Neural progenitor cell (in vitro differentiated cells): ENCODE data around the gene FHL3.

Source experiments
- CTCF ChIP-seq: fragments of 200-600 bp; sonication (generic); IDR thresholded peaks from 2 replicates; pipeline ENCODE4 v1.5.1; 2017; ENCODE audit warnings: antibody characterized with exemption, mild to moderate bottlenecking
- EZH2 ChIP-seq: fragments of 200-600 bp; sonication (generic); IDR thresholded peaks from 2 replicates; pipeline ENCODE4 v1.6.1; 2017; ENCODE audit warnings: antibody characterized with exemption, mild to moderate bottlenecking, moderate library complexity
- EZH2phosphoT487 ChIP-seq: fragments of 200-600 bp; sonication (generic); IDR thresholded peaks from 2 replicates; pipeline ENCODE4 v1.6.1; 2017; ENCODE audit warnings: antibody characterized with exemption

- TF ChIP-seq CTCF, result no peak
- TF ChIP-seq EZH2phosphoT487, result no peak
- TF ChIP-seq EZH2, result no peak
Observed at GRCh38 chr1:38046333-38046883, 41.1 kb upstream of the FHL3 start, which contains the start of gene POU3F1.
